Activated T-cell treated with anti-CD3 and anti-CD28 coated beads for 48 hours (primary cell): ENCODE data around the gene CXXC5.

Source experiments
- DNase-seq: peaks from one replicate; pipeline ENCODE4 v3.0.0-alpha.2; 2020; ENCODE audit warnings: low read depth

The CXXC5 gene

GRCh38 chr5:139695178-139695573 is 47.0 kb downstream of the CXXC5 start:
- no peak for DNase-seq

- DNase-seq: no peak
Measured at GRCh38 chr5:139696167-139696893, 48.2 kb downstream of the CXXC5 start.

DNA sequence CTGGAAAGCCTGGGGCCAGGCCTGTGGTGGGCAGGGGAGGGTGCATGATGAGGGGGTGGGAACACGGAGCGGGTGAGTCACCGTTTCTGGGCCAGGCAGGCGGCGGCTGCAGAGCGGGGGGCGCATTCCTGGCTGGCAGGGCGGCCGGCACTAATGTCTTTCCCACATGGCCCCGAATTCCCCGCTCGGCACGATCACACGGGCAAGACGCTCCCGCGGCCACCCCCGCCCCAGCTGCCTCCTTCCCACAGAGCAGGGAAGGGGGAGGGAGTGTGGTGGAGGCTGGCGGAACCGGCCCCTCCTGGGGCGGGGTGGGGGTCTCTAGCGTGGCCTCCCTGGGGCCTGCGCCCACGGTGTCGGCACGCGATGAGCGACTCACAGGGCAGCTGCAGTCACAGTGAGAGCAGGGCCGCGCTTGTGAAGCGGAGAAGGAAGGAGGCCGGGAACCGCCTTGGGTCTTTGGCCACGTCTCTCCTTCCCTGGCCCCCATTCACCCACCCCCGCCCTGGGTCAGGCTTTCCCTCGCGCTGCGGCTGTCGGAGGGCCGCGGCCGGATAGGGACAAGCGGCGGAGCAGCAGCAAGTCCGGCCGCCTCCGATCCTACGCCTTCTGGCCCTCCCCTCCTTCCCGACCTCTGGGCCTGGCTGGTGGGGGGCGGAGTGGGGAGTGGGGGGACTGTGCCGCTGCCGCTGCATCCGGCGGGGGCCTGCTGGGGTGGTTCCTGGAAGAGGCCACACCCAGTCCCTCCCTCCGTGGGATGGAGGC is 48.9 kb downstream of the CXXC5 start:
- DNase-seq: no peak

DNA sequence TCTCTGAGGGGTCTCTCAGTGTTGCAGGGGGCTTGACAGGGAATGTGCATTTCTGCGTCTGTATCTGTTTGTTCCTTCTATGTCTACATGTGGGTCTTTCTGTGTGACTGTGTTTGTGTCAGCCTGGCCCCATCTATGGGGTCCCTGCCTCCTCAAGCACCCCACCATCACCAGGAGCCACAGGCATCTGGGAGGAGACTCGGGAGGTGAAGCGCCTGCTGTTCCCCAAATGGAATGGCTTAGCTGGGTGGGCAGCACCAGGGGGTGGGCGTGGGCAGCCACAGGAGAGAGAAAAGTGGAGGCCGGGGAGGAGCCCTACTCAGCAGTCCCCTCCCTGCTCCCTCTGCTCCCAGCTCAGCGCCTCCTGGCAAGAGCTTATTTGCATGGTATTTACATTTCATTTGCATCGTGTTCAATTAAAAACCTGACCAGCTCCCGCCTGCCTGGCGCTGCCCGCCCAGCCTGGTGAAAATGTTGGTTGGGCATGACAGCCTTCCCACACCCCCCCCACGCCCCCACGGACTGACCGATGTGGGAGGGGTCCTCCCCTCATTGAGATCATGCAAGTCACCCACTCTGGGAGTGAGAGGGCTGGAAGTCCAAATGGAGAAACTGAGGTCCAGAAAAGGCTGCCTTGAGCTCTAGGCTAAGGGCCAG is 50.5 kb downstream of the CXXC5 start:
- DNase-seq: no peak

DNA sequence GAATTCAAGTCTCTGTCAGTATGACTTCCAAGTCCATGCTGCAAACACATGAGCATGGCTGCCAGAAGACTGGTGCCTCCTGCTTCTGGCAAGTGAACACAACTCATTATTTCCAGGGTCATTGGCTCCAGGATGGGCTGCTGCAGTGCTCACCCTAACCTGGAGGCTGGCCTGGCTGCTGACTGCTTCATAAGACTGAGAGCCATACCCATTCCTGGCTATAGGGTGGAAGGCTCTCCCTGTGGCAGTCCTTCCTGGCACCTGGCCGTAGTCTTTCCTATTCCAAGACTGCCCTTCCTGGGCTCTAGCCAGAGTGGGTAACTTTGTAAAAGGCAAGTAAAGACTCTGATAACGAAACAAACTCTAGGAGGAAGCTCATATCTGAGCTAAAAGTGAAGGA is 51.2 kb downstream of the CXXC5 start:
- no peak for DNase-seq

DNA sequence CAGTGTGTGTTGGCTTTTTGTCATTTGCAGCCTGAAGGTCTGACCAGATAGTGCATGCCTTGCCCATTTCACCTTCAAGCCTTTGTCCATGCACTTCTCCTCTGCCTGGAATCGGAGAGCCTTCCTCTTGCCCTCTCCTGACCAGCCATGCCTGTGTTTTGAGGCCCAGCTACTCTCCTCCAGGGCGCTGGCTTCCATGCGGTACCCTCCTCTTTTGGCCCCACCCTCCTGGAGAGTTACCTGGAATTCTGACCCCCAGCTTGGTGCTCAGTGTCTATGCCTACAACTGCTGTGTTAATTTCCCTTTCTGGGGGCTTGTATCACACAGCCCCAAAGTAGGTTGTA is 52.5 kb downstream of the CXXC5 start:
- no peak for DNase-seq

DNA sequence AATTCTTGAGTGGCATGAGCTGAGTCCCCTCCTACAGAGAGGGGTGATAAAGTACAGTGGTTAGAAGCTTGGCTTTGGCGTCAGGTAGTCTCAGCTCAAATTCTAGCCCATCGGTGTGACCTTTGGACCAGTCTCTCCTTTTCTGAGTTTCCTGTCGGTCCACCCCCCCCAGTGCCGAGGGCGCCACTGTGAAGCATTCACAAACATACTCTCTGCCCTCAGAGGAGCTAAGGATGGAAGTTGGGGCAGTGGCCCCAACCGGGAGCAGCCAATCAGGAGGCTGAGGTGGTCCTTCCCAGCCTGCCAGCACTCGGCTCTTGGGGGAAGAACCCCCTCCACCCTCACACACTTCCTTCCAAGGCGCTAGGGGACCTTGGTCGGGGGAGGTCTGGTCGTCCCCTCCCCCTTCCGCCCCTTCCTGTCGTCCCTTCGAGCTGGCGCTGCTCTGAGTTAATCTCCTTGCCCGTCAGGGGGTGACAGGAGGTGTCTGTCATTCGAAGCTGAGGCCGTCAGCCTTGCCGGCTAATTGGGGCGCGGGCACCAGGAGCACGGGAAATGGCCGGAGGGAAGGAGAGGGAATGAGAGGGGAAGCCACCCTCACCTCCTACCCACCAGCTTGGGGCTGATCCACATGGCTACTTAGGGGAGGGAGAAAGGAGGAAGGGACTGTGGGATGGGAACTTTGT is 53.0 kb downstream of the CXXC5 start:
- no peak for DNase-seq

DNA sequence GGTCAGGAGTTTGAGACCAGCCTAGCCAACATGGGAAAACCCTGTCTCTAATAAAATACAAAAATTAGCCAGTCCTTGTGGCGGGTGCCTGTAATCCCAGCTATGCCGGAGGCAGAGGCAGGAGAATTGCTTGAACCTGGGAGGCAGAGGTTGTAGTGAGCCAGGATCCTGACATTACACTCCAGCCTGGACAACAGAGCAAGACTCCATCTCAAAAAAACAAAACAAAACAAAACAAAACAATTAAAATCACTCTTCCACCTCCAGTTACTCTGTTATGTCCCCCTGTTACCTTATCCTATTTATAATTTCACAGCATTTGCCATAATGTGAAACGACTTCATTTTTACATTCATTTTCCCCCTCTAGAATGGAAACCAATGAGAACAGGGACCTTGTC is 54.4 kb downstream of the CXXC5 start:
- no peak for DNase-seq

GRCh38 chr5:139704748-139705147 is 56.6 kb downstream of the CXXC5 start:
- DNase-seq: no peak

DNA sequence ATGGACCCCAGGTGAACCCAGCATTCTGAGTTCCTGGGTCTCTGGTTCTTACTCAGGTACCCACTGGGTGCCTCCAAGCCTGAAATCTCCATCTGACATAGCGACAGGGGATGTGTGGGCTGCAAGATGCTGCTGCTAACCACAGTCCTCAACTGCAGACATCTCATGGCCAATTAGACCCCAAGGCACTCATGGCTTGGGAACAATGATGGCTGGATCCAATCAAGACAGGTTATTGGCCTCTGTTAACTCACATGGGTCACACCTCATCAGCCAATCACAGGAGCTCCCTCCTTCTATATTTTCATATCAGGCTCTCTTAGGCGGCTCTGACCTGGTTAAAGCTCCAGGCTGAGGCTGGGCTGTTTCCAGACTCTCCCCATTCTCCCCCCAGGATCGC is 57.0 kb downstream of the CXXC5 start:
- no peak for DNase-seq

DNA sequence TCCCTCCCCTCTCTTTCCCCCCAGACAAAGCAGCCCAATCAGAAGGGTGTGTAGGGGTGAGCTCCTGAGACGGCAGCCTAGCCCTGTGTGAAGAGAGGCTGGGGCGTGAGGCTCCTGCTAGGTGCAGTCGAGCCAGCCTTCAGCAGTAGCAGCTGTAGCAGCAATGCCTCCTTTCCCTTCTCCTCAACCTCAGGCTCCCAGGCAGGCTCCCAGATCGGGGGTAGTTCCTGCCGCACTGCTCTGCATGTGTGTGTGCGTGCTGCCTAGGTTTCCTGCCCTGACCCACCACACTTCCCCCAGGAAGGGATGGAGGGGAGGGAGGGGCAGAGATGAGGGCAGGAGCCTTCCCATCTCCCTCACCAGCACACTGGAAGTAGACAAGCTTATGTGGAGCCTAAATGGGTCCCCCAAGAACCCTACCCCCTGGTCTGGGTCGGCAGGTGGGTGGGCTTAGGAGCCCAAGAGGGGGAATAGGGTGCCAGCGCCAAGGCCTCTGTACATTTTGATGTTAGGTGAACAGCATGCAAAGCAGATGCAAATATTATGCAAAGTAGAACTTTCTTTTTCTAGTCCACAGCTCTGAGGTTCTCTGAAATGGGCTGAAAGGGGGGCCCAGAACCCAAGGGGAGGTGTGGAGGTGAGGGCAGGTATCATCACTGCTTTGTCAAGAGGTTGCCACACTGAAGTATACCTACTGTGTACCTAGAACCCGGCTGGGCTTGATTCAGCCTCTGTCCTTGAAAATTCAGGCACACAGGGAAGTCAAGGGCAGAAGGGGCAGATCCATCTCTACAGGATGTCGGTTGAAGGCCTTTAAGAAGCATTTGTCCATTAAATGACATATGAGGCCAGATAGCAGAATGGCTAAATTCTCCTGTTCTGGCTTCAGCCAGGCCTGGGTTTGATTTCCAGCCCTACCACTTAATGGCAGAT is 57.8 kb downstream of the CXXC5 start:
- DNase-seq: no peak

- no peak for DNase-seq
Measured at GRCh38 chr5:139707445-139708003, 59.4 kb downstream of the CXXC5 start.

DNA sequence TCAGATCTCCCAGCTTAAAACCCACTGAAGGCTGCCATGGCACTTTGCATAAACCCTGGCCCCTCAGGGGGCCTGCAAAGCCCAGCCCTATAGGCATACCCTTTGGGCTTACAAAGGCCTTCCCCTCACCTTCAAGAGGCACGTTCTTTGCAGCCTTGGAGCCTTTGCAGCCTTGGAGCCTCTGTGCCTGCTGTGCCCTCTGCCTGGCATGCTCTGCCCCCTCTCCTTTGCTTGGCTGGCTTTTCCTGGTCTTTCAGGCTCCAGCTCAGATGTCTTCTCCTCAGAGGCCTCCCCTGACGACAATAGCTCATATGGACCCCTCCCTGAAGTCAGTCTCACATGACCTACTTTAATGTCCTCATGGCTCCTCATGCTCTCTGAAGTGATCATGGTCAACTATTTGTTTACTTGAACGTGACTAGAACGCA is 60.3 kb downstream of the CXXC5 start:
- DNase-seq: no peak

DNA sequence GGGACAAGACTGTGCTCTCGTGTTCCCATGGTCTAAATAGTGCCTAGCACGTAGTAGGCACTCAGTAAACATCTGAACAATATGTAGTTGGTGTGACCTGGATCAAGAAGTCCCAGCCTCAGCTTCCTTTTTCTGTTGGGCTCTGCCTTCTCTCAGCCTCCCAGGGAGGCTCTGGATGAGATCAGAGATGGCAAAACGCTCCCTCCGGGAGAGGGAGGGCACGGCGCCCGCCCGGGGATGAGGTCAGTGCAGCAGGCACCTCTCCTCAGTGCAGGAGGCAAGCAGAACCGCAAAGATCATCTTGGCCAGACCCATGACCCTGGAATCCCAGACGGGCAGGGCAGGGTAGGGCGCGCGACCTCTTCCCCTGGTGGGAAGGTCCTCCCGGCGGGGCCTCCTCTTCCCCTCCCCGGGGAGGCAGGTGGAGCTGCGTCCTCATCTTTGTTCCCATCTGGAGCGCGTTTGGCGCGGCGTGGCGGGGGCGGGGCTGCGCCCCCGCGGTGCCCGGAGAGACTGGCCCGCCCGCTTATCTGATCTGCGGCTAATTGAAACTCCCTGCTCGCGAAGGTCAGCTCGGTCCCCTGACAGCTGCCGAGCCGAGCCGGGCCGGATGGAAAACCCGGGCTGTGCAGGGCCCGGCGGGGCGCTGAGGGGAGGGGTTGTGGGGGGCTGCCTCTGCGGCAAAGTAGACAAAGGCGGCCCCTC is 60.9 kb downstream of the CXXC5 start:
- no peak for DNase-seq

DNA sequence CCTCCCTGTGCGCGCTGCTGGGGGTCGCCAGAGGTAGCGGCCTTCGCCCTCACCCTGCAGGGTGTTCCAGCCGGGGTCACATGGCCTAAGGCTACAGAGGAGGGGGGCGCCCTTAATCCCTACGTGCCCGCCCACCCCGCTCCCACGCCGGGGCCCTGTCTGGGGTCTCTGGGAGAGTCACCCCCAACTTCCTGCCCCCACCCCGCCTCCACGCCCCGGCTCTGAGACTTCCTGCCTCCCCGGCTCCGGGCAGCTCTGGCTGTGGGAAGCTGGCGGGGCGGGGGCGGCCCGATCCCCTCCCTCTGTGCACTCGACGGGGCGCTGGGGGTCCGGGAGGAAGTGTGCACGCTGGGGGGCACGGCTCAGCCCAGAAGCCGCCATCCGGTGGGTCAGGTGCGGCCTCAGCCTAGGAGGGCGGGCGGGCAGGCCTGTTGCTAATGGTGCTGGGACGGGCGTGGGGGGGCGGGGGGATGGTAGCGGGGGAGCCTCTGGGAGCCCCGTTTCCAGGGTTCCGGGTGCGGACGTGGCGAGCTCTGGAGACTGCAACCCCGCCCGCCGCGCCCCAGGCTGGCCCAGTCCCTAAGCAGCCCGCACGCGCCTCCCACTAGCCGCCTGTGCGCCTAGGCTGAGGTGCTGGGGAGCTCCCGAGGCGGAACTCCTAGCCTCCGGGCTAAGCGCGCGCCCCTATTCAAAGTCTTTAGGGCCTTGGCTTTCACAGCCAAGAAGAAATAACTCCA is 61.6 kb downstream of the CXXC5 start:
- DNase-seq: no peak

DNA sequence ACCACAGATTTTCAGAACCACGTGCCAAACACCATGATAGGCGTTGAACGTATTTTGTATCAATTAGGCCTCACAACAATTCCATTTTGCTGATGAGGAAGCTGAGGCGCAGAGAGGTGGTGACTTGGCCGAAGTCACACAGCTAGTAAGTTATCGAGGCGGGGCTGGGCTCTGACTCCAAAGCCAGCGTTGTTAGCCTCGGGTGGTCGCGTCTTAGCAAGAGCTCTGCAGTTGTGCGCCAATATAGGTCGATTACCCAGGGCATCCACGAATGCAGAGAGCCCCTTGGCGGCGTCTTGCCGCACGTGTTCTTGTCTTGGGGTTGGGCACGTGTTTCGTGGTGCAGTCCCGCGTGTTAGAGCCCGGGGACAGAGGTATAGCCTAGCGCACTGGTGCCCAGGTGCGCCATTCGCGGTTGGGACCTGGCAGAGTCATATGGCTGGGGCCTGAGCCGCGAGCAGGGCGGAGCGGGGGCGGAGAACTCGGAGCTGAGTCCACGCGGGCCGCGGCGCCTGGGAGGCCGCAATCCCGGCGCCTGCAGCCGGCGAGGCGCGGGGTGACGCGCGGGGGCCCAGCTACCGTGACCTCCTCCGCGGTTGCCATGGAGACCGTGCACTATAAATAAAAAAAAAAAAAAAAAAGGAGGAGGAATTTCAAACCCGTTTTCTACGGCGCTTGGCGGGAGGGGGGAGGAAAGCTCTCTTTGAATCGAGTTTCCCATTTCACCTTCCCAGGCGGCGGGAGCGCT is 62.3 kb downstream of the CXXC5 start:
- DNase-seq: peak; percentile 41

DNA sequence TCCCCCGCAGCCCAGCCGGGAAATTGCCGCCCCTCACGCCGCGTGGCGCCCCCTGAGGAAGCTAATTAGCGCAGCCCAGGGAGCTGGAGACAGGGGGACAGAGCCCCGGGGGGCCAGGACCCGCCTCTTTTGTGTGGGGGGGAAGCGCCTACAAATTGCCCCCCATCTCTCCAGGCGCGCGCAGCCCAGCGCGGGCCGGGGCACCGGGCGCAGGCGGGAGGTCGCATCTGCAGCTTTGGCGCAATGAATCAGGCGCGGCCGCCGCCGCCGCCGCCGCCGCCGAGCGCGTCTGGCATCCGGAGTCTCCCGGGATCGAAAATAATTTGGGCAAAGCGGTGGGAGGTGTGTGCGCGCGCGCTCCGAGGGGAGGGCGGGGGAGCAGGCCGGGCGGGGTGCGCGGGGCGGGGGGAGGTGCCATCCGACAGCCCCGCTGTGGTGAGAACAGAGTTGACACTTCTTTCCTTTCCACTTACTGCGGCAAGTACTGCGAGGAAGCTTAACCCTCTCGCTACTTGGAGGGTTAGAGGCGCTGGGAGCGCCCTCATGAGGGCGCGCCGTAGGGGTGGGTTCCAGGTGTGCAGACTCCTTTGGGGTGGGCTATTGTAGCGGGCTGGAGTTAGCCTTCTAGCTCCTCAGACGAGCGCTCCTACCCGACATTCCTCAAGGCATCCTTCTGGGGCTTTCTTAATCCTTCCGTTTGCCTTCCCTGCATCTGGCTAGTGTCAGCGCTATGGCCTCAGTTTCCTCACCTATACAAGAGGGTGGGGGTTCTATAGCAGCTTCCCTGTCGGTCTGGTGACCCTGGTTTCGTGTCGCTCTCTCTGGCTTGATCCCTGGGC is 63.1 kb downstream of the CXXC5 start:
- peak; percentile 45 for DNase-seq

DNA sequence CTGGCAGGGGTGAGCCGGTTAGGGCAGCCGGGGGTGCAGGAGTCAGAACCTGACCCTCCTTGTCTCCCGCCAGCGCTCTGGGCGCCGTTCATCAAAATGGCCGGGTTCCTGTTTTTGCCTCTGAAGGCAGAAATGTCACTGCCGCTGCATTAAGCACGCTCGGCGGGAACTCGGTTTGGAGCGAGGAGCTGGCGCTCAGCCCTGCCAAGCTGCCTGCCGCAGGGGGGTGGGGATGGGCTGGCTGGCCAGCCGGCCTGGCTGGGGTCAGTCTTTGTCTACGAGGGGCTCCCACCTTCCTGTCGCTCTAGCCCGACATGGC is 63.7 kb downstream of the CXXC5 start:
- DNase-seq: no peak
